Panc1 (cell line): Measurements from ENCODE around the gene ALAS2.

Experiments used
- CTCF ChIP-seq: fragments of 450-650 bp; IDR thresholded peaks from 2 replicates; pipeline ENCODE4 v1.5.1; 2017; ENCODE audit warnings: mild to moderate bottlenecking
- POLR2AphosphoS5 ChIP-seq: IDR thresholded peaks from 2 replicates; pipeline ENCODE4 v1.6.1; 2012; ENCODE audit warnings: mild to moderate bottlenecking, low read depth, low read length, moderate library complexity
- REST ChIP-seq, 2 experiments: IDR thresholded peaks; 2 replicates each; pipeline ENCODE4 v1.6.1; 2011 to 2012; ENCODE audit warnings: low read depth in 2 of 2, control low read depth in 1 of 2, low read length in 1 of 2, mild to moderate bottlenecking in 1 of 2, moderate library complexity in 1 of 2; ENCODE audit not compliant: insufficient read depth in 1 of 2
- SIN3A ChIP-seq: IDR thresholded peaks from 2 replicates; pipeline ENCODE4 v1.6.1; 2012; ENCODE audit warnings: low read depth, mild to moderate bottlenecking, low read length, moderate library complexity, borderline replicate concordance; ENCODE audit not compliant: insufficient read depth
- TCF7L2 ChIP-seq: IDR thresholded peaks from 2 replicates; pipeline ENCODE4 v1.6.1; 2011; ENCODE audit warnings: mild to moderate bottlenecking, low read depth, low read length, inconsistent platforms

- TF ChIP-seq SIN3A (no peak), POLR2AphosphoS5 (no peak), TCF7L2 (no peak), CTCF (no peak), REST (IDR thresholded peaks at IDR 0.05; ENCODE audit: insufficient read depth in 1 of 2, low read depth in 2 of 2, low read length in 1 of 2) (no peak)
Measured at GRCh38 chrX:54978448-54978847, 52.3 kb downstream of the ALAS2 start.
